ENCODE measurements around the gene PI16. TPM values are rescaled to one million over a fixed set of nuclear protein-coding genes. Genes with fewer than 3 reads are reported as not detected.
A peak's percentile ranks its signal among the peaks of the same experiment; 100 is the strongest.

Gene PI16, protein sequence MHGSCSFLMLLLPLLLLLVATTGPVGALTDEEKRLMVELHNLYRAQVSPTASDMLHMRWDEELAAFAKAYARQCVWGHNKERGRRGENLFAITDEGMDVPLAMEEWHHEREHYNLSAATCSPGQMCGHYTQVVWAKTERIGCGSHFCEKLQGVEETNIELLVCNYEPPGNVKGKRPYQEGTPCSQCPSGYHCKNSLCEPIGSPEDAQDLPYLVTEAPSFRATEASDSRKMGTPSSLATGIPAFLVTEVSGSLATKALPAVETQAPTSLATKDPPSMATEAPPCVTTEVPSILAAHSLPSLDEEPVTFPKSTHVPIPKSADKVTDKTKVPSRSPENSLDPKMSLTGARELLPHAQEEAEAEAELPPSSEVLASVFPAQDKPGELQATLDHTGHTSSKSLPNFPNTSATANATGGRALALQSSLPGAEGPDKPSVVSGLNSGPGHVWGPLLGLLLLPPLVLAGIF
- total RNA-seq, result 3.3 TPM
- 2.2 TPM for polyA plus RNA-seq
- long read RNA-seq, donor 1, result 0 reads
- long read RNA-seq, donor 2, result 0 reads
- long read RNA-seq, donor 3, partial matches to known transcripts, result 9 of 11 reads
- long read RNA-seq, donor 3, other reads (novel, unspliced or antisense), result 0 of 11 reads
- long read RNA-seq, donor 4, result 0 reads
- long read RNA-seq, donor 5, partial matches to known transcripts, result 8 of 8 reads
- long read RNA-seq, donor 5, other reads (novel, unspliced or antisense), result 0 of 8 reads
- long read RNA-seq, donor 6, partial matches to known transcripts, result 0 of 1 reads
- long read RNA-seq, donor 6, other reads (novel, unspliced or antisense), result 0 of 1 reads
- long read RNA-seq, donor 7, result 0 reads
- long read RNA-seq, donor 8, partial matches to known transcripts, result 0 of 1 reads
- long read RNA-seq, donor 8, other reads (novel, unspliced or antisense), result 0 of 1 reads
- long read RNA-seq, donor 9, partial matches to known transcripts, result 0 of 1 reads
- long read RNA-seq, donor 9, other reads (novel, unspliced or antisense), result 0 of 1 reads
- long read RNA-seq, donor 10, result 0 reads

DNA sequence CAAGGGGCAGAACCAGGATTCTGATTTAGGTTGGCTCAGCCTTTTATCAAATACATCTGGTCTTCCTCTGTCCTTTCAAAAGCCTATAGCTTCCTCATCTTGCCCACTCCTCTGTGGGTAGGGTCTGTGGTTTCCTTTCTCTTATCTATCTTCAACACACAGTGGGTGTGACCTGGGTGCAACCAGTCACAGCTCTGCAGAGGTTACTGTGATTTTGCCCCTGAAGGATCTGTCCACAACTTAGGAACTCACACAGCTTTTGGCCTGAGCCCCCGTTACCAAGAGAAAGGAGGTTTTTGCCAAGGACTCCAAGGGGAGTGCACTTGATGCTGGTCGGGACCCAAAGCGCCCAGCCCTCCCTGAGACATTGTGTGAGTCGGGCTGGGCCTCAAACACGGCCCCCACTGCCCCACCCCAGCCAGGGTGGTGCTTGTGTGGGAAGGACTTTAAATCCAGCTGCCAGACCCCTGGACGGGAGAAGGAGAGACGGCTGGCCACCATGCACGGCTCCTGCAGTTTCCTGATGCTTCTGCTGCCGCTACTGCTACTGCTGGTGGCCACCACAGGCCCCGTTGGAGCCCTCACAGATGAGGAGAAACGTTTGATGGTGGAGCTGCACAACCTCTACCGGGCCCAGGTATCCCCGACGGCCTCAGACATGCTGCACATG lies at the start of gene PI16:
PI16 (plus strand) TSS at position 477 of the 670 bp plus-strand sequence; CDS start at position 500, 23 bp downstream.
- no peak within 1 kb of the TSS for H3K27ac ChIP-seq (ENCODE audit: low read depth in 1 of 2, low read length in 1 of 2)
- H3K4me1 ChIP-seq (ENCODE audit: control insufficient read depth in 2 of 2, insufficient read depth in 2 of 2, low read length in 2 of 2), result peaks cover 22 to 33% of the 10 kb centered on the region in 2 donors
- peak in 1 of 9 donors; percentile 38 for DNase-seq (ENCODE audit: low read depth in 6 of 9, low spot score in 9 of 9)
- H3K36me3 ChIP-seq (ENCODE audit: control insufficient read depth in 2 of 2, insufficient read depth in 2 of 2, low read length in 1 of 2), result no peaks in the 10 kb centered on the region
- WGBS, result 33% methylated on average over 14 of the region's 14 CpGs
- peaks cover 0 to 8% of the 10 kb centered on the region in 2 donors for H3K27me3 ChIP-seq (ENCODE audit: control insufficient read depth in 2 of 2, insufficient read depth in 1 of 2, low read length in 1 of 2)
- no peak within 1 kb of the TSS for H3K4me3 ChIP-seq (ENCODE audit: low read length in 2 of 2)
- H3K9me3 ChIP-seq (ENCODE audit: control insufficient read depth in 2 of 2, insufficient read depth in 1 of 2, low read length in 1 of 2), result no peaks in the 10 kb centered on the region

DNA sequence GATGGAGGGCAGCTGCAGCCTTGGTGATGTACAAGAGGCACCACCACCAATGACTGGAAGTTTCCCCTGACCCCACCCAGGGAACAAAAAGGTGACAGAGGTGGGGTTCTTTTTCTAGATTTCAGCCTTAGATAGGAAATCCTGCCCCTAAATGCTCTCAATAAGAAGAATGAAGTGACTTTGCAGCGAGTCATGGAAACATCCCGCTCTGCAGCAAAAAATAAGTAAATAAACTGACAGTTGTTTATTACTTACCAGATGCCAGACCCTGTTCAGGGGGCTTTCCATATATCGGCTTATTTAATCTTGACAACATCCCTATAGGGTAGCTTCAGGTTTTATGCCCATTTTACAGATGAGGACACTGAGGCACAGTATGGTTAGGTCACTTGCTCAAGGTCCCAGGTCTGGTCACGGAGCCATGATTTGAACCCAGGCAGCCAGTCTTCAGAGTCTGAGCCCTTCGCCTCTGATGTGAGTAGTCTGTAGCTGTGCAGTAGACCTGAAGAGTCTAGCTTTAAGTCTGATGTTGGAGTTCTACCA lies 49.6 kb upstream of the PI16 start:
- H3K4me3 ChIP-seq (ENCODE audit: low read length in 2 of 2), result no peak overlapping the region
- H3K27me3 ChIP-seq (ENCODE audit: control insufficient read depth in 2 of 2, insufficient read depth in 1 of 2, low read length in 1 of 2), result no peaks in the 10 kb centered on the region
- peaks cover 31 to 53% of the 10 kb centered on the region in 2 donors for H3K36me3 ChIP-seq (ENCODE audit: control insufficient read depth in 2 of 2, insufficient read depth in 2 of 2, low read length in 1 of 2)
- WGBS, result 97% methylated on average over 5 of the region's 5 CpGs
- no peaks in the 10 kb centered on the region for H3K9me3 ChIP-seq (ENCODE audit: control insufficient read depth in 2 of 2, insufficient read depth in 1 of 2, low read length in 1 of 2)
- DNase-seq (ENCODE audit: low read depth in 6 of 9, low spot score in 9 of 9), result no peak
- H3K4me1 ChIP-seq (ENCODE audit: control insufficient read depth in 2 of 2, insufficient read depth in 2 of 2, low read length in 2 of 2), result peaks cover 5 to 36% of the 10 kb centered on the region in 2 donors
- no peak overlapping the region for H3K27ac ChIP-seq (ENCODE audit: low read depth in 1 of 2, low read length in 1 of 2)

- peaks cover 8 to 49% of the 10 kb centered on the region in 2 donors for H3K4me1 ChIP-seq (ENCODE audit: control insufficient read depth in 2 of 2, insufficient read depth in 2 of 2, low read length in 2 of 2)
- peaks cover 23 to 48% of the 10 kb centered on the region in 2 donors for H3K36me3 ChIP-seq (ENCODE audit: control insufficient read depth in 2 of 2, insufficient read depth in 2 of 2, low read length in 1 of 2)
- no peak for DNase-seq (ENCODE audit: low read depth in 6 of 9, low spot score in 9 of 9)
- peak overlapping the region in 1 of 2 donors; percentile 18 for H3K27ac ChIP-seq (ENCODE audit: low read depth in 1 of 2, low read length in 1 of 2)
- no peak overlapping the region for H3K4me3 ChIP-seq (ENCODE audit: low read length in 2 of 2)
- H3K9me3 ChIP-seq (ENCODE audit: control insufficient read depth in 2 of 2, insufficient read depth in 1 of 2, low read length in 1 of 2), result no peaks in the 10 kb centered on the region
- 28% methylated on average over 2 of the region's 2 CpGs for WGBS
- no peaks in the 10 kb centered on the region for H3K27me3 ChIP-seq (ENCODE audit: control insufficient read depth in 2 of 2, insufficient read depth in 1 of 2, low read length in 1 of 2)
Observed at GRCh38 chr6:36906539-36907325, 47.8 kb upstream of the PI16 start.

- WGBS, result 75% methylated on average over 5 of the region's 5 CpGs
- H3K27ac ChIP-seq (ENCODE audit: low read depth in 1 of 2, low read length in 1 of 2), result peak overlapping the region; percentile 1 to 18
Observed at GRCh38 chr6:36907781-36908180, 46.8 kb upstream of the PI16 start.

GRCh38 chr6:36908747-36909146 lies 45.8 kb upstream of the PI16 start:
- H3K4me1 ChIP-seq (ENCODE audit: control insufficient read depth in 2 of 2, insufficient read depth in 2 of 2, low read length in 2 of 2), result peaks cover 25 to 65% of the 10 kb centered on the region in 2 donors
- H3K4me3 ChIP-seq (ENCODE audit: low read length in 2 of 2), result no peak overlapping the region
- peaks cover 15 to 37% of the 10 kb centered on the region in 2 donors for H3K36me3 ChIP-seq (ENCODE audit: control insufficient read depth in 2 of 2, insufficient read depth in 2 of 2, low read length in 1 of 2)
- no peaks in the 10 kb centered on the region for H3K27me3 ChIP-seq (ENCODE audit: control insufficient read depth in 2 of 2, insufficient read depth in 1 of 2, low read length in 1 of 2)
- no peaks in the 10 kb centered on the region for H3K9me3 ChIP-seq (ENCODE audit: control insufficient read depth in 2 of 2, insufficient read depth in 1 of 2, low read length in 1 of 2)
- peak overlapping the region in 1 of 2 donors; percentile 49 for H3K27ac ChIP-seq (ENCODE audit: low read depth in 1 of 2, low read length in 1 of 2)
- DNase-seq (ENCODE audit: low read depth in 6 of 9, low spot score in 9 of 9), result no peak
- 96% methylated on average over 2 of the region's 2 CpGs for WGBS

More at GRCh38 chr6:36907781-36908180, 46.8 kb upstream of the PI16 start:
- no peaks in the 10 kb centered on the region for H3K27me3 ChIP-seq (ENCODE audit: control insufficient read depth in 2 of 2, insufficient read depth in 1 of 2, low read length in 1 of 2)
- H3K9me3 ChIP-seq (ENCODE audit: control insufficient read depth in 2 of 2, insufficient read depth in 1 of 2, low read length in 1 of 2), result no peaks in the 10 kb centered on the region
- H3K36me3 ChIP-seq (ENCODE audit: control insufficient read depth in 2 of 2, insufficient read depth in 2 of 2, low read length in 1 of 2), result peaks cover 15 to 38% of the 10 kb centered on the region in 2 donors
- no peak overlapping the region for H3K4me3 ChIP-seq (ENCODE audit: low read length in 2 of 2)
- H3K4me1 ChIP-seq (ENCODE audit: control insufficient read depth in 2 of 2, insufficient read depth in 2 of 2, low read length in 2 of 2), result peaks cover 16 to 59% of the 10 kb centered on the region in 2 donors
- DNase-seq (ENCODE audit: low read depth in 6 of 9, low spot score in 9 of 9), result no peak

- Histone ChIP-seq H3K27me3 (ENCODE audit: control insufficient read depth in 2 of 2, insufficient read depth in 1 of 2, low read length in 1 of 2) (no peaks in the 10 kb centered on the region), H3K9me3 (ENCODE audit: control insufficient read depth in 2 of 2, insufficient read depth in 1 of 2, low read length in 1 of 2) (no peaks in the 10 kb centered on the region), H3K4me1 (ENCODE audit: control insufficient read depth in 2 of 2, insufficient read depth in 2 of 2, low read length in 2 of 2) (peaks cover 29 to 73% of the 10 kb centered on the region in 2 donors), H3K27ac (ENCODE audit: low read depth in 1 of 2, low read length in 1 of 2) (peak overlapping the region; percentile 82 to 92), H3K36me3 (ENCODE audit: control insufficient read depth in 2 of 2, insufficient read depth in 2 of 2, low read length in 1 of 2) (peaks cover 31 to 32% of the 10 kb centered on the region in 2 donors), H3K4me3 (ENCODE audit: low read length in 2 of 2) (peak overlapping the region; percentile 29 to 30)
- WGBS, result 3% methylated on average over 4 of the region's 4 CpGs
- peak; percentile 29 to 81 (median 51) for DNase-seq (ENCODE audit: low read depth in 6 of 9, low spot score in 9 of 9)
Observed at GRCh38 chr6:36912030-36912454, 42.5 kb upstream of the PI16 start.

DNA sequence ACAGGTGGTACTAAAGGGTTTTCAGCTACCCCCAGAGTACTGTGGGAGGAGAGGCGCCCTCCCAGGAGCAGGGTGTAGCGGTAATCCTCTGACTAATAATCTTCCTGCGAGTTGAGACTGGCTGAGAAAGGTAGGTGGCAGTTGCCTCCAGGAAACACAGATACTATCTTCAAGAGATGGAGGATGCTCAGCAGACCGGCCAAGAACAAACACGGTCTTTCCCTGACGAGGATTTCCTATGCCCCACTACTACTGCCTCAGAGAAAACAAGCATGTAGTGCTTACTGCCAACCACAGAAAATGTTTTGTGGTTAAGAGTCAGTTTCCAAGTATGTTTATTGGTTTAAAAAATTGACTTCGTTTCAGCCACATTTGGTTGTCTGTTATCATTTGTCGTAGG lies 42.0 kb upstream of the PI16 start:
- Histone ChIP-seq H3K36me3 (ENCODE audit: control insufficient read depth in 2 of 2, insufficient read depth in 2 of 2, low read length in 1 of 2) (peaks cover 35 to 36% of the 10 kb centered on the region in 2 donors), H3K4me3 (ENCODE audit: low read length in 2 of 2) (peak overlapping the region; percentile 29 to 30)
- peak; percentile 49 to 90 (median 67) for DNase-seq (ENCODE audit: low read depth in 6 of 9, low spot score in 9 of 9)

DNA sequence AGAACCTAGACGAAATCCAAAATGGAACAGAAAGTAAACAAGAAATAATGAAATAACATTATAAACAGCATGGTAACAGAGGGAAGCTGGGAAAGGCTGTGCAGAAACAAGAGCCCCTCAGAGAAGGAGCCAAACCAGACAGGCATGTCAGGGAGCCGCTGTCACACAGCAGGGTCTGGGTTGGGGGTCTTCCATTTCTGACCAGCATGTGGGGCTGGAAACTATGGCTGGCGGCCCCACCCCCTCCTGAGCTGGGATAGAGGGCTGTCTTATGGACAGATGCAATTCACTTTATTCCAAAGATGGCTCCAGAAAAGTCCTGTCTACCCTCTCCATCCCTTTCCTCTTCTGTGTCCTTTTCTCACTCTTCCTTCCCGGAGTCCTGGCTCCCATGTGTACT lies 41.5 kb upstream of the PI16 start:
- 62% methylated on average over 4 of the region's 4 CpGs for WGBS
- no peak for DNase-seq (ENCODE audit: low read depth in 6 of 9, low spot score in 9 of 9)
- Histone ChIP-seq H3K9me3 (ENCODE audit: control insufficient read depth in 2 of 2, insufficient read depth in 1 of 2, low read length in 1 of 2) (no peaks in the 10 kb centered on the region), H3K27me3 (ENCODE audit: control insufficient read depth in 2 of 2, insufficient read depth in 1 of 2, low read length in 1 of 2) (no peaks in the 10 kb centered on the region), H3K27ac (ENCODE audit: low read depth in 1 of 2, low read length in 1 of 2) (peak overlapping the region; percentile 92), H3K36me3 (ENCODE audit: control insufficient read depth in 2 of 2, insufficient read depth in 2 of 2, low read length in 1 of 2) (peaks cover 37 to 40% of the 10 kb centered on the region in 2 donors), H3K4me3 (ENCODE audit: low read length in 2 of 2) (no peak overlapping the region), H3K4me1 (ENCODE audit: control insufficient read depth in 2 of 2, insufficient read depth in 2 of 2, low read length in 2 of 2) (peaks cover 24 to 66% of the 10 kb centered on the region in 2 donors)

More for the DNA sequence above, 42.0 kb upstream of the PI16 start:
- 3% methylated on average over 8 of the region's 8 CpGs for WGBS
- Histone ChIP-seq H3K27ac (ENCODE audit: low read depth in 1 of 2, low read length in 1 of 2) (peak overlapping the region; percentile 92), H3K27me3 (ENCODE audit: control insufficient read depth in 2 of 2, insufficient read depth in 1 of 2, low read length in 1 of 2) (no peaks in the 10 kb centered on the region), H3K4me1 (ENCODE audit: control insufficient read depth in 2 of 2, insufficient read depth in 2 of 2, low read length in 2 of 2) (peaks cover 29 to 71% of the 10 kb centered on the region in 2 donors), H3K9me3 (ENCODE audit: control insufficient read depth in 2 of 2, insufficient read depth in 1 of 2, low read length in 1 of 2) (no peaks in the 10 kb centered on the region)
